ENCODE data around the gene EHD3. TPM values are rescaled to one million over a fixed set of nuclear protein-coding genes. Genes with fewer than 3 reads are reported as not detected.

EHD3 gene
- 10 to 100 TPM in 2 of 8 experiments, 1 to 10 TPM in 5, under 1 TPM in 1; 0.91 to 53.7 (median 7.8) TPM for total RNA-seq

DNA sequence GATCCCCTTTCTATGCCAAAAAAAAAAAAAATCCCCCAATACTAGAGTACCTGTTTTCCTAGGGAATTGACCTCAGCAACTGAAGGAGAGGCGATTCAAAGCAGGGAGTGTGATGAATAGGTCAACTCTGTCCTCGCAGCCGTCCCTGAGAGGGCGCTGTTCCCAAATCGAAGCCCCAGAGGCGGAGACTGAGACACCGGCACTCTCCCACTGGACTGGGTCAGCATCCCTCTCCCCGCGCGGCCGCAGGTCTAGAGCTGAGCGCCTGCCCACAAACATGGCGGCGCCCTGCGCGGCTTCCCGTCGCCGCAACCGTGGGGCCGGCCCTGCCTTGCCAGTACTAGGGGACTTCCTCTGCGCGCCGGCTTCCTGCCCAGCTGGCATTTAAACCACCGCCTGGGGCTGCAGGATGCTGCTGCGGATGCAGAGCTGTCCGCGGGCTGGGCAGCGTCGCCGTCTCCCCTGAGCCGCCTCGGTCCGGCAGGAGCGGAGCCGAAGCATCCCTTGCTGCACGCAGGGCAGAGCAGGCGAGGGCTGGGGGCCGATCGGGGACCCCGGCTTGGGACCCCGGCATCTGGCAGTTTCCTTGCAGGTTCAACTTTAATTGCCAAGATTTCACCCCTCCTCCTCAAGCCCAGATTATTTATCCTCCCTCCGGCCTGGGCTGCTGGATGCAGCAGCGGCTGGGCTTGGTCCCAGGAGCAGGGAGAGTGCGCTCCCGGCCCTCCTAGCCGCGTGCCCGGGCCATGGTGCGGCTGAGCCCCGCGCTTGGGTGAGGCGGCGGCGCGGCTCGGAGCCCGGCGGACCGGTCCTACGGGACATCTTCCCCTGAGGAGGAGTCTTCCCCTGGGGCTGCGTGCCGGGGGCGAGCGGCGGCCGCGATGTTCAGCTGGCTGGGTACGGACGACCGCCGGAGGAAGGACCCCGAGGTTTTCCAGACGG, at the start of gene EHD3:
Gene EHD3 (plus strand): TSS at position 412 of the 942 bp plus-strand sequence. CDS start 470 bp downstream, at position 882.
- WGBS, 10 experiments = 0 to 2% (median 0%) methylated on average over 1 to 14 of the region's 74 CpGs; no CpG with 5 or more reads in 4 of the 10 experiments
- peak within 1 kb of the TSS; percentile 45 to 78 (median 55) for H3K4me3 ChIP-seq
- ATAC-seq (replicated peaks in 6 of 8) = peak; percentile 94 to 100 (median 97)
- in situ Hi-C loops (cut with MboI; ENCODE audit: low pct_unique_long_range_greater_than_20kb in 2 of 9, low sequenced_read_pairs in 9 of 9, unreplicated experiment in 9 of 9) = no loop called here
- peaks cover 28 to 31% of the 10 kb centered on the region in 2 donors for H3K4me1 ChIP-seq (replicated peaks in 1 of 2)
- peak within 1 kb of the TSS; percentile 53 to 72 for H3K27ac ChIP-seq

DNA sequence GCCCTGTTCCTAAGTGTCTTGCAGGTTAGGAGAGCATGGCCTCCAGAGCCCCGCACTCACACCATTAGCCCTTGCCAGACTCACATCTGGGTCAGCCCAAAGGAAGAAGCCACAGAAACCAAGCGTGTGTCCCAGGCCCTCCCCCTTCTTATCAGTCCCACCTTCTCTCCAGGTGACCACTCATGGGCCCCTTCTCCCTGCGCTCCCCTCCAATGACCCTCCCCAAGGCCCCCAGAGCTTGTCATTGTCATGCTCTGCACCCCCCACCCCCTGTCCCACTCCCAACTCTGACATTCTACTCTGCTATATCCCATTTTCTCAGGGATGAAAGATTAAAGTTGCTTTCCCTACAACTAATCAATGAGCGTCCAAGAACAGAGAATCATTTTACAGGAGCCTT, 46.8 kb upstream of the EHD3 start:
- ATAC-seq (replicated peaks in 6 of 8) = no peak
- 7 to 92% (median 30%) methylated on average over 2 of the region's 4 CpGs; no CpG with 5 or more reads in 7 of the 10 experiments for WGBS, 10 experiments
- Histone ChIP-seq H3K27ac (no peak overlapping the region), H3K4me3 (no peak overlapping the region), H3K4me1 (replicated peaks in 1 of 2) (no peaks in the 10 kb centered on the region)
- in situ Hi-C loops (cut with MboI; ENCODE audit: low pct_unique_long_range_greater_than_20kb in 2 of 9, low sequenced_read_pairs in 9 of 9, unreplicated experiment in 9 of 9) = no loop called here

- in situ Hi-C loops (cut with MboI; ENCODE audit: low pct_unique_long_range_greater_than_20kb in 2 of 9, low sequenced_read_pairs in 9 of 9, unreplicated experiment in 9 of 9) = no loop called here
- ATAC-seq (replicated peaks in 6 of 8) = no peak
- WGBS, 10 experiments = 0 to 100% (median 65%) methylated on average over 1 to 5 of the region's 5 CpGs; no CpG with 5 or more reads in 1 of the 10 experiments
- H3K4me3 ChIP-seq = no peak overlapping the region
- no peak overlapping the region for H3K27ac ChIP-seq
- no peaks in the 10 kb centered on the region for H3K4me1 ChIP-seq (replicated peaks in 1 of 2)
Observed at GRCh38 chr2:31188131-31188530, 45.8 kb upstream of the EHD3 start.

DNA sequence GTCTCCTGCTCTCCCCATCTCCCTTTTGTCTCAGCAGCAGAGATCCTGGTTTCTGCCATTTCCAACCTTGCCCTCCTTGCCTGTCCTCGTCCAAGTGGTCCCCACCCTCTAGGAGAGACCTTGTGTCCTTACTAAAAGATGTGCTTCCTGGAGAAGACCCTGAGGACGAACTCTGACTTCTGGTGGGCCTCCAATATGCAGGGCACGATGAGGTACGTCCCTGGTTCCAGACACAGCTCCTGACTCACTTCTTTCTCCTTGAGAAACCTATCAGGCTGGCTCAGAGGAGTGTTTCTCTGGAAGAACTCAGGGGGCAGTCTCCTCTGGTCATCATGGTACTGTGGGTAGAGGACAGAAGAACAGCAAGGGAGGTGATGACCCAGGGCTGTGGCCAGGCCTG, 44.8 kb upstream of the EHD3 start:
- ATAC-seq (replicated peaks in 6 of 8) = no peak
- in situ Hi-C loops (cut with MboI; ENCODE audit: low pct_unique_long_range_greater_than_20kb in 2 of 9, low sequenced_read_pairs in 9 of 9, unreplicated experiment in 9 of 9) = no loop called here
- Histone ChIP-seq H3K27ac (no peak overlapping the region), H3K4me3 (no peak overlapping the region), H3K4me1 (replicated peaks in 1 of 2) (no peaks in the 10 kb centered on the region)
- 0 to 76% (median 35%) methylated on average over 1 to 3 of the region's 4 CpGs; no CpG with 5 or more reads in 4 of the 10 experiments for WGBS, 10 experiments

GRCh38 chr2:31190188-31190587, 43.8 kb upstream of the EHD3 start:
- in situ Hi-C loops (cut with MboI; ENCODE audit: low pct_unique_long_range_greater_than_20kb in 2 of 9, low sequenced_read_pairs in 9 of 9, unreplicated experiment in 9 of 9) = no loop called here
- Histone ChIP-seq H3K4me3 (no peak overlapping the region), H3K27ac (no peak overlapping the region), H3K4me1 (replicated peaks in 1 of 2) (no peaks in the 10 kb centered on the region)
- WGBS, 10 experiments = 0 to 89% (median 67%) methylated on average over 1 of the region's 1 CpG; no CpG with 5 or more reads in 5 of the 10 experiments
- no peak for ATAC-seq (replicated peaks in 6 of 8)

DNA sequence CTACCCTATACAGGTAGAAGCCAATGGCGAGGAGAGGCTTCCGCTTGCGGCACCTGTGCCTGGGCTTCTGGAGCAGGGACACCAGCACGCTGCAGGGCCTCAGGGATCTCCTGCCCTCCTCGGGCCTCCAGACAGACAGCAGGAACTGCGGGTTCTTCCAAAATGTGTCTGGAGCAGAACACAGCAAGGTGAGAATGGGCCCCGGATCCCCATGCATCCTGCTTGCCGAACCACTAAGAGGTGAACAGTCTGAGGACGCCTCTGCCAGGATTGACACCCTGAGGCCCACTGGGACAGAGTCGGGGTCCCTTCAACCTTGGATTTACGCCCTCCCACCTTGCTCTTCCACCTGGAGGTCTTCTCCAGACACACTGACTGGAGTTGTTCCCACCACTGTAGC, 42.0 kb upstream of the EHD3 start:
- H3K27ac ChIP-seq = no peak overlapping the region
- in situ Hi-C loops (cut with MboI; ENCODE audit: low pct_unique_long_range_greater_than_20kb in 2 of 9, low sequenced_read_pairs in 9 of 9, unreplicated experiment in 9 of 9) = no loop called here
- ATAC-seq (replicated peaks in 6 of 8) = no peak
- no peak overlapping the region for H3K4me3 ChIP-seq
- WGBS, 10 experiments = 60 to 100% (median 79%) methylated on average over 1 to 8 of the region's 11 CpGs; no CpG with 5 or more reads in 5 of the 10 experiments
- H3K4me1 ChIP-seq (replicated peaks in 1 of 2) = no peaks in the 10 kb centered on the region

DNA sequence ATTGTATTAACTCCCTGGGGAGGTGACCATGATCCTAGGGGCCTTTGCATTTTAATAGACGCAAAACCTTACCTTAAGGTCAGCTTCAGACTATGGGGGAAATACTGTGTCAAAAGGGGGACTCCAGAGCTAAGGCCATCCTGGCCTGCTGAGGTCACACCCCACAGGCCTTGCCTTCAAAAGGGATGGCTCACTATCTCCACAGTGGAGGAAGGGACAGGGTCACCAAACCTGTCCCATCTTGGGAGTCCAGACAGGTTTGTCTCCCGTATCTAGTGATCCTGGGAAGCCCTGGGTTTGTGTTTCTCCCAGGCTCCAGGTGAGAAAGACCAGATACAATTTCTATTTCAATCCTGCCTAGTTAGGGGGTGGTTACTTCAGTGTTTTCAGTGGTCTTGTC, 41.6 kb upstream of the EHD3 start:
- 0 to 100% (median 79%) methylated on average over 1 to 2 of the region's 2 CpGs; no CpG with 5 or more reads in 3 of the 10 experiments for WGBS, 10 experiments
- Histone ChIP-seq H3K27ac (no peak overlapping the region), H3K4me1 (replicated peaks in 1 of 2) (no peaks in the 10 kb centered on the region), H3K4me3 (no peak overlapping the region)
- in situ Hi-C loops (cut with MboI; ENCODE audit: low pct_unique_long_range_greater_than_20kb in 2 of 9, low sequenced_read_pairs in 9 of 9, unreplicated experiment in 9 of 9) = no loop called here
- ATAC-seq (replicated peaks in 6 of 8) = no peak

DNA sequence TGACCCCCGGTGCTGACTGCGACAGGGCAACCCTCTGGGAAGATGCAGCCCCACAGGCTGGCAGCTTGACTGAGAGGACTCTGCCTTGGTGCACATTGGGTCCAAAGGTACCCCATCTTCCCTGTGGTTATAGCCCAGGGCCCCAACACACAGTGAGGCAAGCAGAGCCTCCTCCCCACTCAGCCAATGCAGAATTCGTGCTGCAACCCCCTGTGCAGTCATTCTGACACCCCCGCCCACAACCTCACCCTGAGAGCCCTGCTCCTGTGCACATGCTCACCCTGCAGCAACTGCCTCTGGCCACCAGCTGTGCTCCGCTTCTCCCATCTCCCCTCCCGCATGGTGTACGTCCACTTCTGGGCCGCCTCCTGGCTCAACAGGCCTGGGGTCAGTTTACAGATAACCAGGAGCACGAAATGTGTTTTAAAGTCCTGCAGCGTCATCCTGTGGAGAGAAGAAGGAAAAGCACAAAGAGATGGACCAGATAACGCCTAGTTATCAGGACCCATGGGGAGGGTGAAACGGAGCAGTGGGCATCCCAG, 41.0 kb upstream of the EHD3 start:
- WGBS, 10 experiments = 60 to 100% (median 77%) methylated on average over 1 to 8 of the region's 12 CpGs; no CpG with 5 or more reads in 1 of the 10 experiments
- ATAC-seq (replicated peaks in 6 of 8) = peak in 2 of 8 experiments; percentile 39 to 75
- in situ Hi-C loops (cut with MboI; ENCODE audit: low pct_unique_long_range_greater_than_20kb in 2 of 9, low sequenced_read_pairs in 9 of 9, unreplicated experiment in 9 of 9) = no loop called here
- H3K4me1 ChIP-seq (replicated peaks in 1 of 2) = no peaks in the 10 kb centered on the region
- no peak overlapping the region for H3K4me3 ChIP-seq
- H3K27ac ChIP-seq = no peak overlapping the region

GRCh38 chr2:31193806-31194205, 40.1 kb upstream of the EHD3 start:
- in situ Hi-C loops (cut with MboI; ENCODE audit: low pct_unique_long_range_greater_than_20kb in 2 of 9, low sequenced_read_pairs in 9 of 9, unreplicated experiment in 9 of 9) = no loop called here
- ATAC-seq (replicated peaks in 6 of 8) = no peak
- H3K27ac ChIP-seq = no peak overlapping the region
- H3K4me1 ChIP-seq (replicated peaks in 1 of 2) = no peaks in the 10 kb centered on the region
- WGBS, 10 experiments = 17 to 96% (median 73%) methylated on average over 1 to 4 of the region's 4 CpGs; no CpG with 5 or more reads in 2 of the 10 experiments
- no peak overlapping the region for H3K4me3 ChIP-seq

- in situ Hi-C loops (cut with MboI; ENCODE audit: low pct_unique_long_range_greater_than_20kb in 2 of 9, low sequenced_read_pairs in 9 of 9, unreplicated experiment in 9 of 9) = no loop called here
- no peaks in the 10 kb centered on the region for H3K4me1 ChIP-seq (replicated peaks in 1 of 2)
- ATAC-seq (replicated peaks in 6 of 8) = no peak
- no peak overlapping the region for H3K4me3 ChIP-seq
- 0 to 100% (median 83%) methylated on average over 1 to 2 of the region's 2 CpGs; no CpG with 5 or more reads in 3 of the 10 experiments for WGBS, 10 experiments
- H3K27ac ChIP-seq = no peak overlapping the region
Observed at GRCh38 chr2:31196622-31197021, 37.3 kb upstream of the EHD3 start.

- Histone ChIP-seq H3K27ac (no peak overlapping the region), H3K4me3 (no peak overlapping the region), H3K4me1 (replicated peaks in 1 of 2) (no peaks in the 10 kb centered on the region)
- in situ Hi-C loops (cut with MboI; ENCODE audit: low pct_unique_long_range_greater_than_20kb in 2 of 9, low sequenced_read_pairs in 9 of 9, unreplicated experiment in 9 of 9) = no loop called here
- ATAC-seq (replicated peaks in 6 of 8) = no peak
- 27 to 100% (median 95%) methylated on average over 1 to 3 of the region's 4 CpGs; no CpG with 5 or more reads in 4 of the 10 experiments for WGBS, 10 experiments
Observed at GRCh38 chr2:31197166-31197565, 36.8 kb upstream of the EHD3 start.

DNA sequence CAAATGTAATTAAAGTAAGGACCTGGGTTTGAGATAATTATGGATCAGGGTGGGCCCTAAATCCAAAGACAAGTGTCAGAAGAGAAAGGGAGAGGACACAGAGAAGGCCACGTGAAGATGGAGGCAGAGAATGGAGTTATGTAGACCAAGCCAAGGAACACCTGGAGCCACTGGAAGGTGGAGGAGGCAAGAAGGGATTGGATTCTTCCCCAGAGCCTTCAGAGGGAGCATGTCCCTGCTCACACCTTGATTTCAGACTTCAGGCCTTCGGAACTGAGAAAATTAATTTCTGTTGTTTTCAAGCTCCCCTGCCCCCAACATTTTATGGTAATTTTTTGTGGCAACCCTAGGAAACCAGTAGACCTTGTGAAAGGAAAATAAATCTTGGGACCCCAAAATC, 36.3 kb upstream of the EHD3 start:
- in situ Hi-C loops (cut with MboI; ENCODE audit: low pct_unique_long_range_greater_than_20kb in 2 of 9, low sequenced_read_pairs in 9 of 9, unreplicated experiment in 9 of 9) = no loop called here
- H3K4me1 ChIP-seq (replicated peaks in 1 of 2) = no peaks in the 10 kb centered on the region
- 6 to 100% (median 64%) methylated on average over 1 to 2 of the region's 2 CpGs; no CpG with 5 or more reads in 3 of the 10 experiments for WGBS, 10 experiments
- ATAC-seq (replicated peaks in 6 of 8) = no peak
- H3K27ac ChIP-seq = no peak overlapping the region
- no peak overlapping the region for H3K4me3 ChIP-seq

DNA sequence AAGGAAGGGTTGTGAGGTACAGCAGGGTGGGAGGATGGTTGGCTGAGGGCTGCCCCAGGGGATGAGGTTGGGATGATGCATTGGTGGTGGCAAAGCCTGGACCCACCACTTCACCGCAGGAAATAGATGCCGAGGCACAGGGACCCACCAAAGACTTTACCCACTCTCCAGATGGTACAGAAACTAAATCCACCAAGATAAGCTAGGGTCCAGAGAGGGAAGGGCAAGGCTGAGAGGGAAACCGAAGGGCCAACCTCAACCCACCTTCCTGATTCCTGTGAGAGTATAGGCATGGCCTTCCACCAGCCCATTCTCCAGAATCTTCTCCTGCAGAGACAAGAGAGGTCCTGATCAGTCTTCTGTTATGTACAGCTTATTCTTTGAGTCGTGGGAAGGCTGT, 34.7 kb upstream of the EHD3 start:
- Histone ChIP-seq H3K4me3 (no peak overlapping the region), H3K27ac (no peak overlapping the region), H3K4me1 (replicated peaks in 1 of 2) (peaks cover 0 to under 1% of the 10 kb centered on the region in 2 donors)
- in situ Hi-C loops (cut with MboI; ENCODE audit: low pct_unique_long_range_greater_than_20kb in 2 of 9, low sequenced_read_pairs in 9 of 9, unreplicated experiment in 9 of 9) = no loop called here
- no peak for ATAC-seq (replicated peaks in 6 of 8)
- WGBS, 10 experiments = 0 to 67% (median 45%) methylated on average over 1 to 3 of the region's 4 CpGs; no CpG with 5 or more reads in 4 of the 10 experiments
